OCI-LY3 (cell line): Measurements from ENCODE around the gene ADARB2.

Experiments
- H2AFZ ChIP-seq: fragments of 200-600, 300-600 bp; shearing (Covaris generic); 2 replicates; pipeline ENCODE4 v1.6.0; 2014; ENCODE audit warnings: antibody characterized with exemption, low read depth, low read length
- H3K27ac ChIP-seq: fragments of 200-600, 300-600 bp; sonication (generic); 2 replicates; pipeline ENCODE4 v1.5.1; 2014; ENCODE audit warnings: mild to moderate bottlenecking, low read length, moderate library complexity, mixed read lengths
- H3K27me3 ChIP-seq: fragments of 200-600, 300-600 bp; sonication (generic); 2 replicates; pipeline ENCODE4 v1.6.1; 2014; ENCODE audit warnings: low read depth, low read length, mixed read lengths
- H3K36me3 ChIP-seq: fragments of 200-600, 300-600 bp; sonication (generic); replicated peaks from 2 replicates; pipeline ENCODE3; 2014; ENCODE audit warnings: low read depth, low read length, mixed read lengths
- H3K4me1 ChIP-seq: fragments of 300-600, 200-600 bp; sonication (generic); 2 replicates; pipeline ENCODE4 v1.6.1; 2014; ENCODE audit warnings: low read length, mixed read lengths
- H3K4me2 ChIP-seq: fragments of 200-600, 300-600 bp; sonication (generic); 2 replicates; pipeline ENCODE4 v1.6.1; 2014; ENCODE audit warnings: low read length, mixed read lengths
- H3K4me3 ChIP-seq: fragments of 300-600, 200-600 bp; sonication (generic); 2 replicates; pipeline ENCODE4 v1.5.1; 2014; ENCODE audit warnings: antibody characterized with exemption, mild to moderate bottlenecking, low read length, moderate library complexity
- H3K79me2 ChIP-seq: fragments of 300-600, 200-600 bp; shearing (Covaris generic); 2 replicates; pipeline ENCODE4 v1.6.1; 2014; ENCODE audit warnings: mild to moderate bottlenecking, low read length, mixed read lengths
- H3K9ac ChIP-seq: fragments of 300-600, 200-600 bp; shearing (Covaris generic); 2 replicates; pipeline ENCODE4 v1.6.0; 2014; ENCODE audit warnings: mild to moderate bottlenecking, low read length, moderate library complexity
- H3K9me3 ChIP-seq: fragments of 200-600, 300-600 bp; shearing (Covaris generic); 2 replicates; pipeline ENCODE4 v1.6.1; 2014; ENCODE audit warnings: low read length, mixed read lengths; ENCODE audit not compliant: insufficient read depth
- H4K20me1 ChIP-seq: fragments of 200-600, 300-600 bp; sonication (generic); 2 replicates; pipeline ENCODE4 v1.6.1; 2016; ENCODE audit warnings: low read length, mixed read lengths; ENCODE audit not compliant: insufficient read depth
- CTCF ChIP-seq: fragments of 200-600, 300-600 bp; sonication (generic); IDR thresholded peaks from 2 replicates; pipeline ENCODE4 v1.5.1; 2014; ENCODE audit warnings: antibody characterized with exemption, low read length, low read depth
- EZH2phosphoT487 ChIP-seq: fragments of 200-600 bp; shearing (Covaris generic); IDR thresholded peaks from 2 replicates; pipeline ENCODE4 v1.6.1; 2018; ENCODE audit warnings: antibody characterized with exemption, mixed run types, low read depth

The ADARB2 gene

DNA sequence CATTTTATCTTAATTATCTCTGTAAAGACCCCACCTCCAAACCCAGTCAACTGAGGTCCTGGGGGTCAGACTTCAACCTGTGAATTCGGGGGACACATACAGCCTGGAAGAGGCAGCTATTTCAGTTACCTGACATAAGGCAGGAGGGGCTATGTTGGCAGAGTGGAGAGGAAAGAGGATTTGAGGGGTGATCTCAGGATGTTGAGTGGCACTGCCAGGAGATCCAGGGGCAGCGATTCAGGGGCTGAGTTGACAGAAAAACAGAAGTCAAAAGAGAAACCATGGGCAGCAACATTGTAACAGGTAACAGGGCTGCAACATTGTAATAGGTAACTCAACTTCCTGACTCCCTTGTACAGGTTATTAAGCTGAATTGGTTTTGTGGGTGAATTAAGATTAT, 162.6 kb downstream of the ADARB2 start:
- Histone ChIP-seq H4K20me1 (no peaks in the 10 kb centered on the region), H3K9ac (no peak overlapping the region), H3K27me3 (no peaks in the 10 kb centered on the region), H3K4me1 (no peaks in the 10 kb centered on the region), H2AFZ (no peak overlapping the region), H3K4me2 (no peak overlapping the region), H3K79me2 (no peaks in the 10 kb centered on the region), H3K27ac (no peak overlapping the region), H3K36me3 (no peaks in the 10 kb centered on the region), H3K9me3 (no peaks in the 10 kb centered on the region), H3K4me3 (no peak overlapping the region)
- no peak for TF ChIP-seq CTCF
- TF ChIP-seq EZH2phosphoT487: no peak

- TF ChIP-seq EZH2phosphoT487 (no peak), CTCF (no peak)
Measured at GRCh38 chr10:1573981-1574380, 163.3 kb downstream of the ADARB2 start.

DNA sequence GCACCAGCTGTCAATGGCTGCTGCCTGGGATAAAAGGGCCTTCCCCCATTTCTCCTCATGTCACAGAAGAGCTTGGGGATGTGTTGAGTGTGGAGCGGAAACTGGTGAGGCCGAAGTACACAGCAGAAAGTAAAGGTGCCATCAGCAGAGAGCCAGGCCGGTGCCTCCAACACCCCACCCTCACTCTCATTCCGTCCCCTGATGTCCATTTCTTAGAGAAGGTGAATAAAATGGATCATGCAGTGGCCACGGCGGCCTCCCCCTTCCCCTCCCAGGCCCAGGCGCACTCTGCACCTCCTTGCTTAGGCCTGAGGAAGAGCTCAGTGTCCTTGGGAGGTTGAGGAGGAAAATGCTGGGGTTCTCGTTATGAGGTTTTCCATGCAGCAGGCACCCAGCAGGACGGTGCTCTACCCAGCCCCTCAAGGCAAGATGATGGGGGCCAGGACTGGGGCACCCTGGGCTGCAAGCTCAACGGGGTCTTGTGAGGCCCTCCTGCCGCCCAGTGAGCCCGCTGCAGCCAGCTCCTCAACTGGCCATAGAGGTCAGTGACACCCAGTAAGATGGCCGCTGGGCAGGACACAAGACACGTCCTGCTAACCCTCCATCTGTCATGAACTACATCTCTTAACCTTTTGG, 163.9 kb downstream of the ADARB2 start:
- no peak overlapping the region for H3K27ac ChIP-seq
- no peaks in the 10 kb centered on the region for H3K9me3 ChIP-seq
- H3K9ac ChIP-seq: no peak overlapping the region
- H3K27me3 ChIP-seq: no peaks in the 10 kb centered on the region
- no peak for TF ChIP-seq CTCF
- no peak for TF ChIP-seq EZH2phosphoT487
- no peaks in the 10 kb centered on the region for H3K4me1 ChIP-seq
- H3K36me3 ChIP-seq: no peaks in the 10 kb centered on the region
- no peaks in the 10 kb centered on the region for H3K79me2 ChIP-seq
- H3K4me2 ChIP-seq: no peak overlapping the region
- H3K4me3 ChIP-seq: no peak overlapping the region
- no peak overlapping the region for H2AFZ ChIP-seq
- no peaks in the 10 kb centered on the region for H4K20me1 ChIP-seq

More at GRCh38 chr10:1573981-1574380, 163.3 kb downstream of the ADARB2 start:
- Histone ChIP-seq H4K20me1 (no peaks in the 10 kb centered on the region), H2AFZ (no peak overlapping the region), H3K27ac (no peak overlapping the region), H3K4me3 (no peak overlapping the region), H3K36me3 (no peaks in the 10 kb centered on the region), H3K4me1 (no peaks in the 10 kb centered on the region), H3K79me2 (no peaks in the 10 kb centered on the region), H3K9ac (no peak overlapping the region), H3K27me3 (no peaks in the 10 kb centered on the region), H3K4me2 (no peak overlapping the region), H3K9me3 (no peaks in the 10 kb centered on the region)

DNA sequence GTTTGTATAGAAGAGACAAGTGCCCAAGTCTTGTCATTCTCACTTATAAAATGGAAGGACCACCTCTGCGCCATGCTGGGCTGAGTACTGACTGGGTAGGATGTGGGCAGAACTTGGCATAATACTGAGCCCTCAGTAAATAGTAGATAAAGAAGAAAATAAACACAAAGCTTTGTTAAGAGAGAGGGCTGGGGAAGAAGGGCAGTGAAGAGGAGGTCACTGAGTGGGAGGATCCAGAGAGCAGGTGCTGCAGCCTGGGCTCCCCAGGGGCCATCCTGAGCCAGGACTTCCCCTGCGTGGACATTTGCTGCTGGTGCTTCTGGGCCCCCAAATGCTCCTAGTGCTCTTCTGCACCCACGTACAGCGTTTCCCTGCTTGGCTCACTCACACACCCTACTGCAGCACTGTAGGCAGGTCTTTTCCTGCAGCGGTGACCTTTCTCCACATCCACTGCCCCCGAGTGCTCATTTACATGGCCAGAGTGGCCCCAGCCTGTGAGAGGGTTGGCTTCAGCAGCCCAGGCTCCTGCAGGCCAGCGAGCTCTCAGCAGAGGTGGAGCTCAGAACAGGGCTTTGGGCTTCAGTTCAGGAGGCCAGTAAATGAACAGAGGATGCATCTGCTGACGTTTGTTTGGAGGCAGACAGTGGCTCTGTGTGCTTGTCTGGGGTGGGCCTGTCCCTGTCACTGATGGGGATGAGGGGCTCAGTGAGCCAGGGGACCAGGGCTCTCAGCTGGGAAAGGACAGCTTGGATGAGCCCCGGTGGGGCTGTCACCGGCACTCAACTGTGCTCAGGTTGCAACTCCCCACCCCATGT, 164.6 kb downstream of the ADARB2 start:
- Histone ChIP-seq H4K20me1 (no peaks in the 10 kb centered on the region), H3K79me2 (no peaks in the 10 kb centered on the region), H3K4me2 (no peak overlapping the region), H3K9me3 (no peaks in the 10 kb centered on the region), H3K9ac (no peak overlapping the region), H3K36me3 (no peaks in the 10 kb centered on the region), H3K4me3 (no peak overlapping the region), H2AFZ (no peak overlapping the region), H3K27ac (no peak overlapping the region), H3K27me3 (no peaks in the 10 kb centered on the region), H3K4me1 (no peaks in the 10 kb centered on the region)
- no peak for TF ChIP-seq EZH2phosphoT487
- TF ChIP-seq CTCF: no peak
